HepG2 (cell line): ENCODE measurements around the gene RPS8. TPM values are rescaled to one million over a fixed set of nuclear protein-coding genes. Genes with fewer than 3 reads are reported as not detected.

Experiments used
- BCLAF1 ChIP-seq: fragments of 450-650 bp; IDR thresholded peaks from 2 replicates; pipeline ENCODE4 v1.6.1; 2017; ENCODE audit warnings: mild to moderate bottlenecking
- CC2D1A ChIP-seq: sonication (generic); formaldehyde crosslinking; IDR thresholded peaks from 2 replicates; pipeline ENCODE4 v1.8.1; 2023; ENCODE audit warnings: mild to moderate bottlenecking, missing genetic modification reagents
- CHD4 ChIP-seq: fragments of 200-600 bp; sonication (generic); IDR thresholded peaks from 2 replicates; pipeline ENCODE4 v1.7.0; 2017; ENCODE audit warnings: mild to moderate bottlenecking, low read length, borderline replicate concordance
- CREB3 ChIP-seq: sonication (generic); formaldehyde crosslinking; IDR thresholded peaks from 2 replicates; pipeline ENCODE4 v1.5.0; 2020; ENCODE audit warnings: missing genetic modification reagents
- HDAC1 ChIP-seq: sonication (generic); formaldehyde crosslinking; IDR thresholded peaks from 2 replicates; pipeline ENCODE4 v1.5.1; 2020; ENCODE audit warnings: mild to moderate bottlenecking, missing genetic modification reagents
- IRX3 ChIP-seq: sonication (generic); formaldehyde crosslinking; IDR thresholded peaks from 2 replicates; pipeline ENCODE4 v1.8.1; 2023; ENCODE audit warnings: mild to moderate bottlenecking, low read depth, missing genetic modification reagents, borderline replicate concordance
- NCOA1 ChIP-seq: sonication (generic); formaldehyde crosslinking; IDR thresholded peaks from 2 replicates; pipeline ENCODE4 v1.9.0; 2021; ENCODE audit warnings: missing genetic modification reagents
- NONO ChIP-seq, 2 experiments: fragments of 450-650 bp in 1 of 2; sonication (generic) in 1 of 2; formaldehyde crosslinking in 1 of 2; IDR thresholded peaks in 1 of 2; conservative IDR thresholded peaks in 1 of 2; 2 replicates each; pipeline versions ENCODE4 v1.6.1 to v1.8.0; 2017 to 2022; ENCODE audit warnings: mild to moderate bottlenecking in 1 of 2, missing genetic modification reagents in 1 of 2, moderate library complexity in 1 of 2
- RBFOX2 ChIP-seq: fragments of 200-400 bp; formaldehyde crosslinking; IDR thresholded peaks from 2 replicates; pipeline ENCODE4 v1.6.1; 2017; ENCODE audit warnings: low read depth, mild to moderate bottlenecking, low read length
- SMYD3 ChIP-seq: sonication (generic); formaldehyde crosslinking; IDR thresholded peaks from 2 replicates; pipeline ENCODE4 v1.8.1; 2023; ENCODE audit warnings: mild to moderate bottlenecking, missing genetic modification reagents
- SOX6 ChIP-seq, 2 experiments: fragments of 450-650 bp in 1 of 2; sonication (generic) in 1 of 2; formaldehyde crosslinking in 1 of 2; IDR thresholded peaks; 2 replicates each; pipeline versions ENCODE4 v1.4.0 to v1.6.1; 2017 to 2020; ENCODE audit warnings: antibody characterized with exemption in 1 of 2, mild to moderate bottlenecking in 1 of 2, missing genetic modification reagents in 1 of 2
- SPEN ChIP-seq: sonication (generic); formaldehyde crosslinking; IDR thresholded peaks from 2 replicates; pipeline ENCODE4 v1.5.1; 2020; ENCODE audit warnings: low read depth, mild to moderate bottlenecking, missing genetic modification reagents
- YEATS4 ChIP-seq: sonication (generic); formaldehyde crosslinking; IDR thresholded peaks from 2 replicates; pipeline ENCODE4 v1.4.0; 2020; ENCODE audit warnings: missing genetic modification reagents, borderline replicate concordance
- YY1 ChIP-seq: IDR thresholded peaks from 2 replicates; pipeline ENCODE4 v1.6.1; 2011; ENCODE audit warnings: low read length, low read depth, moderate library complexity, mild to moderate bottlenecking; ENCODE audit not compliant: insufficient read depth, insufficient replicate concordance
- ZBTB26 ChIP-seq: IDR thresholded peaks from 2 replicates; pipeline ENCODE4 v1.6.1; 2016; ENCODE audit warnings: missing compliant biosample characterization, missing genetic modification reagents, borderline replicate concordance
- ZFP37 ChIP-seq: sonication (generic); formaldehyde crosslinking; IDR thresholded peaks from 2 replicates; pipeline ENCODE4 v1.4.0; 2020; ENCODE audit warnings: missing genetic modification reagents, borderline replicate concordance
- ZNF256 ChIP-seq: sonication (generic); formaldehyde crosslinking; conservative IDR thresholded peaks from 2 replicates; pipeline ENCODE4 v1.4.0; 2020; ENCODE audit warnings: missing genetic modification reagents
- ZNF720 ChIP-seq: sonication (generic); formaldehyde crosslinking; IDR thresholded peaks from 2 replicates; pipeline ENCODE4 v1.4.0; 2020; ENCODE audit warnings: missing genetic modification reagents
- polyA plus RNA-seq, 8 experiments: library from polyadenylated mRNA; depleted of rRNA in 3 of 8; stranded (reverse) in 7 of 8; unstranded in 1 of 8; fragments of >200 nt; fragmentation: Illumina TruSeq in 4 of 8; extraction: Trizol in 4 of 8; gene quantifications; 2 replicates each; pipeline versions ENCODE4 v1.2.1 to v1.2.3, GENCODE V29; 2011 to 2016; ENCODE audit warnings: low read depth in 4 of 8, missing spikeins in 1 of 8, mixed read lengths in 1 of 8; ENCODE audit not compliant: insufficient read depth in 1 of 8
- total RNA-seq, 5 experiments: library from RNA; depleted of rRNA; stranded (reverse); fragments of >200 nt; fragmentation: Illumina TruSeq; extraction: Trizol; gene quantifications; 2 replicates each; pipeline ENCODE4 v1.2.3, GENCODE V29; 2016; ENCODE audit warnings: low read depth in 1 of 5
- TF ChIP-seq, protein P1 (sequence below): sonication (generic); formaldehyde crosslinking; IDR thresholded peaks from 2 replicates; pipeline ENCODE4 v1.9.0; 2021; ENCODE audit warnings: missing genetic modification reagents, borderline replicate concordance

Gene RPS8
- total and polyA plus RNA-seq, 2 of the 13 experiments (the other 11 are each of a cell fraction or from before 2014, with no cell fraction given) = 2,628 to 2,822 TPM

- TF ChIP-seq ZBTB26 (CRISPR knock-in tag) = 0 out of 2 replicates have a peak, but pooled peaks have one; percentile 50
- TF ChIP-seq YY1 = peak; percentile 69
- peak; percentile 50; the same call in 1 of the 2 replicates for TF ChIP-seq IRX3 (CRISPR knock-in tag)
- TF ChIP-seq RBFOX2 = peak; percentile 81
- peak; percentile 98 for TF ChIP-seq HDAC1 (CRISPR knock-in tag)
- peak; percentile 95 for TF ChIP-seq CHD4
- 0 out of 2 replicates have a peak, but pooled peaks have one; percentile 25 for TF ChIP-seq ZFP37 (CRISPR knock-in tag)
- peak; percentile 97 for TF ChIP-seq SMYD3 (CRISPR knock-in tag)
- no peak for TF ChIP-seq ZNF720 (CRISPR knock-in tag)
- no peak for TF ChIP-seq BCLAF1
- TF ChIP-seq SOX6 (IDR thresholded peaks at IDR 0.05) = no peak
- peak; percentile 59 for TF ChIP-seq SOX6 (CRISPR knock-in tag; IDR thresholded peaks at IDR 0.05)
- TF ChIP-seq SPEN (CRISPR knock-in tag) = peak; percentile 61
- no peak for TF ChIP-seq NCOA1 (CRISPR knock-in tag)
- peak; percentile 91 for TF ChIP-seq YEATS4 (CRISPR knock-in tag)
- TF ChIP-seq, protein P1, sequence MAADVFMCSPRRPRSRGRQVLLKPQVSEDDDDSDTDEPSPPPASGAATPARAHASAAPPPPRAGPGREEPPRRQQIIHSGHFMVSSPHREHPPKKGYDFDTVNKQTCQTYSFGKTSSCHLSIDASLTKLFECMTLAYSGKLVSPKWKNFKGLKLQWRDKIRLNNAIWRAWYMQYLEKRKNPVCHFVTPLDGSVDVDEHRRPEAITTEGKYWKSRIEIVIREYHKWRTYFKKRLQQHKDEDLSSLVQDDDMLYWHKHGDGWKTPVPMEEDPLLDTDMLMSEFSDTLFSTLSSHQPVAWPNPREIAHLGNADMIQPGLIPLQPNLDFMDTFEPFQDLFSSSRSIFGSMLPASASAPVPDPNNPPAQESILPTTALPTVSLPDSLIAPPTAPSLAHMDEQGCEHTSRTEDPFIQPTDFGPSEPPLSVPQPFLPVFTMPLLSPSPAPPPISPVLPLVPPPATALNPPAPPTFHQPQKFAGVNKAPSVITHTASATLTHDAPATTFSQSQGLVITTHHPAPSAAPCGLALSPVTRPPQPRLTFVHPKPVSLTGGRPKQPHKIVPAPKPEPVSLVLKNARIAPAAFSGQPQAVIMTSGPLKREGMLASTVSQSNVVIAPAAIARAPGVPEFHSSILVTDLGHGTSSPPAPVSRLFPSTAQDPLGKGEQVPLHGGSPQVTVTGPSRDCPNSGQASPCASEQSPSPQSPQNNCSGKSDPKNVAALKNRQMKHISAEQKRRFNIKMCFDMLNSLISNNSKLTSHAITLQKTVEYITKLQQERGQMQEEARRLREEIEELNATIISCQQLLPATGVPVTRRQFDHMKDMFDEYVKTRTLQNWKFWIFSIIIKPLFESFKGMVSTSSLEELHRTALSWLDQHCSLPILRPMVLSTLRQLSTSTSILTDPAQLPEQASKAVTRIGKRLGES (CRISPR knock-in tag) = no peak
- TF ChIP-seq CREB3 (CRISPR knock-in tag) = no peak
- TF ChIP-seq CC2D1A (CRISPR knock-in tag) = no peak
- peak; percentile 85; the same call in 1 of the 2 replicates for TF ChIP-seq ZNF256 (CRISPR knock-in tag)
- no peak for TF ChIP-seq NONO (IDR thresholded peaks at IDR 0.05)
- peak; percentile 32; the same call in 1 of the 2 replicates for TF ChIP-seq NONO (CRISPR knock-in tag; conservative IDR thresholded peaks at IDR 0.05)
Measured at GRCh38 chr1:44739307-44740178, 35.8 kb upstream of the RPS8 start, which contains the start of gene KIF2C (continued).
